Measurements from ENCODE around the gene GABRD.

GABRD gene

GRCh38 chr1:2050793-2051682 lies 31.9 kb downstream of the GABRD start:
- no peaks in the 10 kb centered on the region for H3K4me1 ChIP-seq (ENCODE audit: low read length)
- no peaks in the 10 kb centered on the region for H3K36me3 ChIP-seq (replicated peaks; ENCODE audit: low read depth, low read length)
- H3K27me3 ChIP-seq (ENCODE audit: low read depth, low read length), result peaks cover 4% of the 10 kb centered on the region; the same call in 1 of the 2 replicates
- H2AFZ ChIP-seq (ENCODE audit: low read depth, low read length), result no peak overlapping the region
- H3K4me3 ChIP-seq (ENCODE audit: low read length), result no peak overlapping the region
- H4K20me1 ChIP-seq (ENCODE audit: insufficient read depth, low read length), result no peaks in the 10 kb centered on the region
- H3K9me3 ChIP-seq (ENCODE audit: insufficient read depth, low read length), result no peaks in the 10 kb centered on the region
- no peak overlapping the region for H3K4me2 ChIP-seq (ENCODE audit: low read length)
- no peak overlapping the region for H3K9ac ChIP-seq (ENCODE audit: low read length)
- no peak overlapping the region for H3K27ac ChIP-seq (ENCODE audit: low read length)
- no peaks in the 10 kb centered on the region for H3K79me2 ChIP-seq (ENCODE audit: low read length)
- no peak for TF ChIP-seq EZH2phosphoT487 (IDR thresholded peaks at IDR 0.05; ENCODE audit: low read depth)
- no peak for TF ChIP-seq CTCF (IDR thresholded peaks at IDR 0.05; ENCODE audit: low read depth, low read length)

GRCh38 chr1:2052054-2052679 lies 33.0 kb downstream of the GABRD start:
- Histone ChIP-seq H3K4me1 (ENCODE audit: low read length) (no peaks in the 10 kb centered on the region), H3K79me2 (ENCODE audit: low read length) (no peaks in the 10 kb centered on the region), H2AFZ (ENCODE audit: low read depth, low read length) (no peak overlapping the region), H3K36me3 (replicated peaks; ENCODE audit: low read depth, low read length) (no peaks in the 10 kb centered on the region), H3K27me3 (ENCODE audit: low read depth, low read length) (no peaks in the 10 kb centered on the region), H4K20me1 (ENCODE audit: insufficient read depth, low read length) (no peaks in the 10 kb centered on the region), H3K4me2 (ENCODE audit: low read length) (no peak overlapping the region), H3K4me3 (ENCODE audit: low read length) (no peak overlapping the region), H3K27ac (ENCODE audit: low read length) (no peak overlapping the region), H3K9me3 (ENCODE audit: insufficient read depth, low read length) (no peaks in the 10 kb centered on the region), H3K9ac (ENCODE audit: low read length) (no peak overlapping the region)
- TF ChIP-seq CTCF (IDR thresholded peaks at IDR 0.05; ENCODE audit: low read depth, low read length) (no peak), EZH2phosphoT487 (IDR thresholded peaks at IDR 0.05; ENCODE audit: low read depth) (no peak)

GRCh38 chr1:2052756-2053155 lies 33.6 kb downstream of the GABRD start:
- Histone ChIP-seq H3K9ac (ENCODE audit: low read length) (no peak overlapping the region), H3K4me1 (ENCODE audit: low read length) (no peaks in the 10 kb centered on the region), H3K4me2 (ENCODE audit: low read length) (no peak overlapping the region)

More at GRCh38 chr1:2052756-2053155, 33.6 kb downstream of the GABRD start:
- H3K36me3 ChIP-seq (replicated peaks; ENCODE audit: low read depth, low read length), result no peaks in the 10 kb centered on the region
- no peaks in the 10 kb centered on the region for H3K27me3 ChIP-seq (ENCODE audit: low read depth, low read length)
- no peaks in the 10 kb centered on the region for H4K20me1 ChIP-seq (ENCODE audit: insufficient read depth, low read length)
- no peaks in the 10 kb centered on the region for H3K9me3 ChIP-seq (ENCODE audit: insufficient read depth, low read length)
- H2AFZ ChIP-seq (ENCODE audit: low read depth, low read length), result no peak overlapping the region
- no peak overlapping the region for H3K27ac ChIP-seq (ENCODE audit: low read length)
- no peak overlapping the region for H3K4me3 ChIP-seq (ENCODE audit: low read length)
- no peak for TF ChIP-seq CTCF (IDR thresholded peaks at IDR 0.05; ENCODE audit: low read depth, low read length)
- no peak for TF ChIP-seq EZH2phosphoT487 (IDR thresholded peaks at IDR 0.05; ENCODE audit: low read depth)
- no peaks in the 10 kb centered on the region for H3K79me2 ChIP-seq (ENCODE audit: low read length)
